SK-N-SH treated with all-trans-retinoic acid at 6 μM for 48 hours (cell line): ENCODE measurements around the gene SYDE2.

Experiments used
- ATAC-seq: fragments of 200-7000 bp; cut with Tn5 transposase; 3 replicates; pipeline ENCODE4 v1.9.1; 2020; ENCODE audit warnings: mild to moderate bottlenecking, moderate library complexity
- BACH2 ChIP-seq: fragments of 250-450 bp; sonication (Bioruptor Pico); IDR thresholded peaks from 2 replicates; pipeline ENCODE4 v1.9.0; 2021; ENCODE audit warnings: mild to moderate bottlenecking, borderline replicate concordance
- CSDC2 ChIP-seq: fragments of 250-450 bp; sonication (Bioruptor Pico); IDR thresholded peaks from 2 replicates; pipeline ENCODE4 v1.5.0; 2020; ENCODE audit warnings: mild to moderate bottlenecking, moderate library complexity
- ESRRG ChIP-seq: fragments of 250-450 bp; sonication (Bioruptor Pico); IDR thresholded peaks from 2 replicates; pipeline ENCODE4 v1.6.1; 2021; ENCODE audit warnings: mild to moderate bottlenecking
- GLIS3 ChIP-seq: fragments of 250-450 bp; sonication (Bioruptor Pico); IDR thresholded peaks from 2 replicates; pipeline ENCODE4 v1.5.0; 2020; ENCODE audit warnings: mild to moderate bottlenecking, moderate library complexity
- ISL1 ChIP-seq: fragments of 250-450 bp; sonication (Bioruptor Pico); IDR thresholded peaks from 2 replicates; pipeline ENCODE4 v2.1.2; 2022; ENCODE audit warnings: mild to moderate bottlenecking, moderate library complexity
- OSR1 ChIP-seq: fragments of 250-450 bp; sonication (Bioruptor Pico); IDR thresholded peaks from 2 replicates; pipeline ENCODE4 v1.8.0; 2022; ENCODE audit warnings: moderate library complexity, mild to moderate bottlenecking, inconsistent platforms
- PPARA ChIP-seq: fragments of 250-450 bp; sonication (Bioruptor Pico); IDR thresholded peaks from 2 replicates; pipeline ENCODE4 v1.5.0; 2020; ENCODE audit warnings: mild to moderate bottlenecking, borderline replicate concordance
- RARB ChIP-seq: fragments of 250-450 bp; sonication (Bioruptor Pico); IDR thresholded peaks from 2 replicates; pipeline ENCODE4 v1.8.0; 2021; ENCODE audit warnings: mild to moderate bottlenecking, moderate library complexity
- SNAI2 ChIP-seq: fragments of 250-450 bp; sonication (Bioruptor Pico); IDR thresholded peaks from 2 replicates; pipeline ENCODE4 v1.5.0; 2020; ENCODE audit warnings: mild to moderate bottlenecking, moderate library complexity
- TCF4 ChIP-seq: fragments of 250-450 bp; sonication (Bioruptor Pico); IDR thresholded peaks from 2 replicates; pipeline ENCODE4 v1.8.0; 2021; ENCODE audit warnings: mild to moderate bottlenecking, moderate library complexity, borderline replicate concordance
- TOX ChIP-seq: fragments of 250-450 bp; sonication (Bioruptor Pico); IDR thresholded peaks from 2 replicates; pipeline ENCODE4 v1.8.0; 2021; ENCODE audit warnings: mild to moderate bottlenecking, moderate library complexity, borderline replicate concordance
- ZC3H10 ChIP-seq: fragments of 250-450 bp; sonication (Bioruptor Pico); IDR thresholded peaks from 2 replicates; pipeline ENCODE4 v1.5.1; 2021; ENCODE audit warnings: mild to moderate bottlenecking, moderate library complexity
- ZFP3 ChIP-seq: fragments of 250-450 bp; sonication (Bioruptor Pico); IDR thresholded peaks from 2 replicates; pipeline ENCODE4 v1.5.0; 2020; ENCODE audit warnings: mild to moderate bottlenecking, moderate library complexity
- ZFP30 ChIP-seq: fragments of 450-650 bp; formaldehyde crosslinking; IDR thresholded peaks from 2 replicates; pipeline ENCODE4 v1.5.0; 2022; ENCODE audit warnings: mild to moderate bottlenecking, moderate library complexity
- ZNF565 ChIP-seq: fragments of 450-650 bp; formaldehyde crosslinking; conservative IDR thresholded peaks from 2 replicates; pipeline ENCODE4 v1.5.0; 2020; ENCODE audit warnings: low read depth, mild to moderate bottlenecking, moderate library complexity
- ZNF70 ChIP-seq: fragments of 450-650 bp; formaldehyde crosslinking; IDR thresholded peaks from 2 replicates; pipeline ENCODE4 v1.5.0; 2020; ENCODE audit warnings: mild to moderate bottlenecking, moderate library complexity
- ZNF8 ChIP-seq: fragments of 450-650 bp; formaldehyde crosslinking; IDR thresholded peaks from 2 replicates; pipeline ENCODE4 v1.5.0; 2020; ENCODE audit warnings: mild to moderate bottlenecking, moderate library complexity
- TF ChIP-seq, protein P1 (sequence below): fragments of 250-450 bp; sonication (Bioruptor Pico); IDR thresholded peaks from 2 replicates; pipeline ENCODE4 v1.5.0; 2020; ENCODE audit warnings: mild to moderate bottlenecking, moderate library complexity
- TF ChIP-seq, protein P2 (sequence below): fragments of 250-450 bp; sonication (Bioruptor Pico); IDR thresholded peaks from 2 replicates; pipeline ENCODE4 v1.8.0; 2021; ENCODE audit warnings: low read depth, mild to moderate bottlenecking, moderate library complexity, borderline replicate concordance
- TF ChIP-seq, protein P3 (sequence below): fragments of 250-450 bp; sonication (Bioruptor Pico); IDR thresholded peaks from 2 replicates; pipeline ENCODE4 v1.8.0; 2020; ENCODE audit warnings: mild to moderate bottlenecking, moderate library complexity, borderline replicate concordance
- TF ChIP-seq, protein P4 (sequence below): fragments of 250-450 bp; sonication (Bioruptor Pico); IDR thresholded peaks from 2 replicates; pipeline ENCODE4 v1.5.1; 2020; ENCODE audit warnings: low read depth, mild to moderate bottlenecking, moderate library complexity

Gene SYDE2

DNA sequence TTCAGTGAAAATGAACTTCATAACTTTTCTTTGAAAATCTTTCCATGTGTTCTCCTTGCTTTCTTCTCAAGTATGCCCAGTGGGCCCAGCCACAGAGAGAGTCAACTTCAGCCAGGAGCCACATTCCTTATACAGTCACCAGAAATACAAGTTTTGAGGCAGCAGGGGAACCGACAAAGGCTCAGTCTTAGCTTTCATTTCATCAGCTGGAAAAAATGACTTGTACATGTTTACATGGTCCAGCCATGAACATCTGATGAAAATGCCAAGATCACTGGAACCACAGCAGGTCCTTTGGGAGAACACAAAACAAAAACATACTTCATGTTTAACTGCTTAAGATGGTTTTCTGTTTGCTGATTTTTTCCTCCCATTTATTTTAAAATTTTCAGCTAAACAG lies 72.5 kb downstream of the SYDE2 start:
- no peak for ATAC-seq
- TF ChIP-seq ZFP30 (CRISPR knock-in tag) (no peak), CSDC2 (no peak), ISL1 (CRISPR knock-in tag) (no peak)
- TF ChIP-seq, all 23 proteins: peak for 0

DNA sequence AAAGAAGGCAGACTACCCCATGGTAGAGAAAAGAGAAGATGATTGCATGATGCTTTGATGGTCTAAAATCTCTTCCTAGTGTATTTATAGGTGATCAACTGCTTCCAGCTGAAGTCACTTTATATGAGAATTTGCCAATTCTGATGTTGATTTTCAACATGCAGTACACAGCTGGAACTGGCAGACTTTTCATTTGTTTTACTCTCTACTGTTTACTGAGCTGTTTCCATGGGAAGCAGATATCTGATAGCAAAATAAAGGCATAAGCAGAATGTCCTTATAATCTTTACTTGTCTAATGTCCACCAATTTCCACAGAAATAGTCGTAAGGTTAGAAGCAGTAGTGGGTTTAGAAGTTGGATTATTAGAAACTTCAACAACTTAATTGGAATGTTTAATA lies 74.9 kb downstream of the SYDE2 start:
- no peak for ATAC-seq
- TF ChIP-seq GLIS3, result no peak
- TF ChIP-seq PPARA (CRISPR knock-in tag), result no peak
- TF ChIP-seq, protein P1, sequence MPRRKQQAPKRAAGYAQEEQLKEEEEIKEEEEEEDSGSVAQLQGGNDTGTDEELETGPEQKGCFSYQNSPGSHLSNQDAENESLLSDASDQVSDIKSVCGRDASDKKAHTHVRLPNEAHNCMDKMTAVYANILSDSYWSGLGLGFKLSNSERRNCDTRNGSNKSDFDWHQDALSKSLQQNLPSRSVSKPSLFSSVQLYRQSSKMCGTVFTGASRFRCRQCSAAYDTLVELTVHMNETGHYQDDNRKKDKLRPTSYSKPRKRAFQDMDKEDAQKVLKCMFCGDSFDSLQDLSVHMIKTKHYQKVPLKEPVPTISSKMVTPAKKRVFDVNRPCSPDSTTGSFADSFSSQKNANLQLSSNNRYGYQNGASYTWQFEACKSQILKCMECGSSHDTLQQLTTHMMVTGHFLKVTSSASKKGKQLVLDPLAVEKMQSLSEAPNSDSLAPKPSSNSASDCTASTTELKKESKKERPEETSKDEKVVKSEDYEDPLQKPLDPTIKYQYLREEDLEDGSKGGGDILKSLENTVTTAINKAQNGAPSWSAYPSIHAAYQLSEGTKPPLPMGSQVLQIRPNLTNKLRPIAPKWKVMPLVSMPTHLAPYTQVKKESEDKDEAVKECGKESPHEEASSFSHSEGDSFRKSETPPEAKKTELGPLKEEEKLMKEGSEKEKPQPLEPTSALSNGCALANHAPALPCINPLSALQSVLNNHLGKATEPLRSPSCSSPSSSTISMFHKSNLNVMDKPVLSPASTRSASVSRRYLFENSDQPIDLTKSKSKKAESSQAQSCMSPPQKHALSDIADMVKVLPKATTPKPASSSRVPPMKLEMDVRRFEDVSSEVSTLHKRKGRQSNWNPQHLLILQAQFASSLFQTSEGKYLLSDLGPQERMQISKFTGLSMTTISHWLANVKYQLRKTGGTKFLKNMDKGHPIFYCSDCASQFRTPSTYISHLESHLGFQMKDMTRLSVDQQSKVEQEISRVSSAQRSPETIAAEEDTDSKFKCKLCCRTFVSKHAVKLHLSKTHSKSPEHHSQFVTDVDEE, result no peak
- TF ChIP-seq ZNF70, result no peak
- TF ChIP-seq BACH2 (CRISPR knock-in tag), result no peak
- TF ChIP-seq TOX (CRISPR knock-in tag), result no peak
- no peak for TF ChIP-seq ESRRG (CRISPR knock-in tag)
- no peak for TF ChIP-seq ZFP30 (CRISPR knock-in tag)
- no peak for TF ChIP-seq ZFP3 (CRISPR knock-in tag)
- no peak for TF ChIP-seq ZNF8
- TF ChIP-seq ZC3H10 (CRISPR knock-in tag), result no peak
- no peak for TF ChIP-seq RARB
- TF ChIP-seq, protein P2, sequence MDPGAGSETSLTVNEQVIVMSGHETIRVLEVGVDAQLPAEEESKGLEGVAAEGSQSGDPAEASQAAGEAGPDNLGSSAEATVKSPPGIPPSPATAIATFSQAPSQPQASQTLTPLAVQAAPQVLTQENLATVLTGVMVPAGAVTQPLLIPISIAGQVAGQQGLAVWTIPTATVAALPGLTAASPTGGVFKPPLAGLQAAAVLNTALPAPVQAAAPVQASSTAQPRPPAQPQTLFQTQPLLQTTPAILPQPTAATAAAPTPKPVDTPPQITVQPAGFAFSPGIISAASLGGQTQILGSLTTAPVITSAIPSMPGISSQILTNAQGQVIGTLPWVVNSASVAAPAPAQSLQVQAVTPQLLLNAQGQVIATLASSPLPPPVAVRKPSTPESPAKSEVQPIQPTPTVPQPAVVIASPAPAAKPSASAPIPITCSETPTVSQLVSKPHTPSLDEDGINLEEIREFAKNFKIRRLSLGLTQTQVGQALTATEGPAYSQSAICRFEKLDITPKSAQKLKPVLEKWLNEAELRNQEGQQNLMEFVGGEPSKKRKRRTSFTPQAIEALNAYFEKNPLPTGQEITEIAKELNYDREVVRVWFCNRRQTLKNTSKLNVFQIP, result no peak
- no peak for TF ChIP-seq TCF4 (CRISPR knock-in tag)
- TF ChIP-seq OSR1 (CRISPR knock-in tag), result no peak
- TF ChIP-seq SNAI2 (CRISPR knock-in tag), result no peak
- TF ChIP-seq, protein P3, sequence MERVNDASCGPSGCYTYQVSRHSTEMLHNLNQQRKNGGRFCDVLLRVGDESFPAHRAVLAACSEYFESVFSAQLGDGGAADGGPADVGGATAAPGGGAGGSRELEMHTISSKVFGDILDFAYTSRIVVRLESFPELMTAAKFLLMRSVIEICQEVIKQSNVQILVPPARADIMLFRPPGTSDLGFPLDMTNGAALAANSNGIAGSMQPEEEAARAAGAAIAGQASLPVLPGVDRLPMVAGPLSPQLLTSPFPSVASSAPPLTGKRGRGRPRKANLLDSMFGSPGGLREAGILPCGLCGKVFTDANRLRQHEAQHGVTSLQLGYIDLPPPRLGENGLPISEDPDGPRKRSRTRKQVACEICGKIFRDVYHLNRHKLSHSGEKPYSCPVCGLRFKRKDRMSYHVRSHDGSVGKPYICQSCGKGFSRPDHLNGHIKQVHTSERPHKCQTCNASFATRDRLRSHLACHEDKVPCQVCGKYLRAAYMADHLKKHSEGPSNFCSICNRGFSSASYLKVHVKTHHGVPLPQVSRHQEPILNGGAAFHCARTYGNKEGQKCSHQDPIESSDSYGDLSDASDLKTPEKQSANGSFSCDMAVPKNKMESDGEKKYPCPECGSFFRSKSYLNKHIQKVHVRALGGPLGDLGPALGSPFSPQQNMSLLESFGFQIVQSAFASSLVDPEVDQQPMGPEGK (CRISPR knock-in tag), result no peak
- TF ChIP-seq ZNF565 (CRISPR knock-in tag), result no peak

DNA sequence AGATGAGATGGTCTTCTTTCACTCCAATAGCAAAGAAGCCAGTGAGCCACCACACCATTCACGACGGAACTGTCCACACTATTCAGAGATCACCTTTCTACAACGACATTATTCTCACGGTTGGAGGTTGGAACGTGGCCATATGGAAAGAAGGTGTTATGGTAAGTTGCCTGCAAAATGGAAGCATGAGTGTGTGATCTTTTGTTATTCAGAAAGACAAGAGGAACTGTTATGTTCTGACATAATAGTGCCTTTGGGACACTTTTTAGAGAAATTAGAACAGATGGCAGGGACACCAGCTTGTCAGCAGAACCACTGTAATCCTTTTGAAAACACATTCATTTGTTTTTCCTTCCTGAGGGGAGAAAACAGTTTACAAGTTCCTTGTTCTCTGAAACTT lies 76.7 kb downstream of the SYDE2 start:
- no peak for ATAC-seq
- TF ChIP-seq ZNF565 (CRISPR knock-in tag), result no peak
- TF ChIP-seq, all 23 proteins: peak for 0

DNA sequence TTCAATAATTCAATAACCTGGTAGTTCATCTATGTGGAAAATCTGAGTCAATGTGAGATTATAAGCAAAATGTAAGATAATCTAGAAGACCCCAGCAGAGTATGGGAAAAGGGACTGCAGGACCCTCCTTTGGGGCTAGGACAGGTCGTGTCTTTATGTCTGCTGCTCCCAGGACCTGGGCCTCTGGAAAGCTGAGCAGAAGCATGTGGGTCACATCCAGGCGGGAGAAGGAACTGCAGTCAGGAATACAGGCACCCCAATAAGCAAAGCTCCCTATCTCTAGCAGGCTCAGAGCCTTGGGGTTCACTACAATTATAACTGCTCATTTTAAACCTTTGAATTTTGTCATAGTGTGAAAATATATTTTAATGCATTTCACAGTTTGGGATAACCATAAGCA lies 78.6 kb downstream of the SYDE2 start:
- TF ChIP-seq ESRRG (CRISPR knock-in tag) (no peak), ZFP3 (CRISPR knock-in tag) (no peak), OSR1 (CRISPR knock-in tag) (no peak), CSDC2 (no peak), SNAI2 (CRISPR knock-in tag) (no peak), ZNF565 (CRISPR knock-in tag) (no peak)
- TF ChIP-seq, protein P3 (CRISPR knock-in tag), result no peak
- TF ChIP-seq, protein P4, sequence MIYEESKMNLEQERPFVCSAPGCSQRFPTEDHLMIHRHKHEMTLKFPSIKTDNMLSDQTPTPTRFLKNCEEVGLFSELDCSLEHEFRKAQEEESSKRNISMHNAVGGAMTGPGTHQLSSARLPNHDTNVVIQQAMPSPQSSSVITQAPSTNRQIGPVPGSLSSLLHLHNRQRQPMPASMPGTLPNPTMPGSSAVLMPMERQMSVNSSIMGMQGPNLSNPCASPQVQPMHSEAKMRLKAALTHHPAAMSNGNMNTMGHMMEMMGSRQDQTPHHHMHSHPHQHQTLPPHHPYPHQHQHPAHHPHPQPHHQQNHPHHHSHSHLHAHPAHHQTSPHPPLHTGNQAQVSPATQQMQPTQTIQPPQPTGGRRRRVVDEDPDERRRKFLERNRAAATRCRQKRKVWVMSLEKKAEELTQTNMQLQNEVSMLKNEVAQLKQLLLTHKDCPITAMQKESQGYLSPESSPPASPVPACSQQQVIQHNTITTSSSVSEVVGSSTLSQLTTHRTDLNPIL (CRISPR knock-in tag), result no peak
- TF ChIP-seq, all 23 proteins: peak for 0
- ATAC-seq, result no peak
